GM19351 (cell line): ENCODE data around the gene HYAL2.
"Not testable (repeated sequence)": the region's sequence is repeated elsewhere in the genome, so short reads cannot be mapped to it uniquely, and the experiment has no call there.

Source experiments
- ATAC-seq: cut with Tn5 transposase; IDR thresholded peaks from one replicate; pipeline ENCODE4 v1.9.1; 2021; ENCODE audit warnings: mild to moderate bottlenecking, moderate library complexity; ENCODE audit not compliant: unreplicated experiment

The HYAL2 gene

GRCh38 chr3:50314816-50315215 lies 7.7 kb downstream of the HYAL2 start:
- no peak for ATAC-seq

- no peak for ATAC-seq
Observed at GRCh38 chr3:50314342-50314741, 8.2 kb downstream of the HYAL2 start.

GRCh38 chr3:50312041-50312440 lies 10.5 kb downstream of the HYAL2 start:
- ATAC-seq: not testable (repeated sequence)

- ATAC-seq: no peak
Observed at GRCh38 chr3:50304601-50305000, 17.9 kb downstream of the HYAL2 start.

- ATAC-seq: no peak
Observed at GRCh38 chr3:50303013-50303815, 19.3 kb downstream of the HYAL2 start, which contains the start of gene HYAL1. Gene HYAL1, minus strand, starts transcription at chr3:50303574. Its CDS starts 618 bp downstream, at chr3:50302956.

- ATAC-seq: no peak
Observed at GRCh38 chr3:50302095-50303012, 20.2 kb downstream of the HYAL2 start.

- ATAC-seq: no peak
Observed at GRCh38 chr3:50300681-50301254, 21.8 kb downstream of the HYAL2 start.

GRCh38 chr3:50299929-50300680 lies 22.4 kb downstream of the HYAL2 start:
- ATAC-seq: no peak

GRCh38 chr3:50299638-50299928 lies 23.0 kb downstream of the HYAL2 start:
- ATAC-seq: no peak

- ATAC-seq: peak; percentile 83
Observed at GRCh38 chr3:50298836-50299637, 23.5 kb downstream of the HYAL2 start, which contains the start of the genes HYAL3 and NAA80. Gene HYAL3, minus strand, starts transcription at chr3:50299405. Its CDS starts 3,803 bp downstream, at chr3:50295602. Gene NAA80, minus strand, starts transcription at chr3:50299405. Its CDS starts 1,942 bp downstream, at chr3:50297463.

GRCh38 chr3:50297896-50298725 lies 24.4 kb downstream of the HYAL2 start:
- no peak for ATAC-seq

- no peak for ATAC-seq
Observed at GRCh38 chr3:50297384-50297775, 25.2 kb downstream of the HYAL2 start.

GRCh38 chr3:50296721-50297383 lies 25.7 kb downstream of the HYAL2 start:
- ATAC-seq: no peak

GRCh38 chr3:50295553-50296431 lies 26.8 kb downstream of the HYAL2 start:
- ATAC-seq: no peak

- ATAC-seq: no peak
Observed at GRCh38 chr3:50294492-50295403, 27.8 kb downstream of the HYAL2 start.

GRCh38 chr3:50294089-50294488 lies 28.5 kb downstream of the HYAL2 start:
- ATAC-seq: no peak
